Epithelial cell of proximal tubule (primary cell): Measurements from ENCODE around the gene BORA. TPM values are rescaled to one million over a fixed set of nuclear protein-coding genes. Genes with fewer than 3 reads are reported as not detected.

Experiments
- DNase-seq: peaks from one replicate; pipeline ENCODE4 v3.0.0-alpha.2; 2011; ENCODE audit warnings: low read depth
- H3K4me3 ChIP-seq: 2 replicates; pipeline ENCODE4 v1.5.1; 2011; ENCODE audit warnings: low read depth, mild to moderate bottlenecking, low read length
- CTCF ChIP-seq: conservative IDR thresholded peaks from 2 replicates; pipeline ENCODE4 v1.5.1; 2012; ENCODE audit warnings: low read depth, mild to moderate bottlenecking, low read length
- total RNA-seq: library from RNA; depleted of rRNA; stranded (reverse); fragments of >200 nt; gene quantifications from 2 replicates; pipeline ENCODE4 v1.2.3, GENCODE V29; 2015

Gene BORA
- total RNA-seq, 1 donor from 2014 or later, result 9.8 TPM

- peak overlapping the region; percentile 98 for H3K4me3 ChIP-seq
- no peak for DNase-seq
- TF ChIP-seq CTCF, result no peak
Measured at GRCh38 chr13:72726726-72727416, 852 bp upstream of the BORA start.

GRCh38 chr13:72728290-72728605, 525 bp downstream of the BORA start:
- no peak for TF ChIP-seq CTCF
- DNase-seq, result no peak
- H3K4me3 ChIP-seq, result peak overlapping the region; percentile 98

- no peak for DNase-seq
- peak overlapping the region; percentile 3 for H3K4me3 ChIP-seq
- TF ChIP-seq CTCF, result no peak
Measured at GRCh38 chr13:72737033-72737432, 9.3 kb downstream of the BORA start.

- DNase-seq, result no peak
- TF ChIP-seq CTCF, result no peak
- no peak overlapping the region for H3K4me3 ChIP-seq
Measured at GRCh38 chr13:72740015-72740414, 12.3 kb downstream of the BORA start.

GRCh38 chr13:72745260-72745659, 17.5 kb downstream of the BORA start:
- DNase-seq, result no peak
- no peak for TF ChIP-seq CTCF
- H3K4me3 ChIP-seq, result no peak overlapping the region

- no peak for TF ChIP-seq CTCF
- no peak for DNase-seq
- H3K4me3 ChIP-seq, result no peak overlapping the region
Measured at GRCh38 chr13:72751220-72751619, 23.5 kb downstream of the BORA start.

GRCh38 chr13:72754111-72754510, 26.4 kb downstream of the BORA start:
- DNase-seq, result no peak
- no peak overlapping the region for H3K4me3 ChIP-seq
- TF ChIP-seq CTCF, result no peak
